Measurements from ENCODE around the gene PRRC2B. TPM values are rescaled to one million over a fixed set of nuclear protein-coding genes. Genes with fewer than 3 reads are reported as not detected.

Gene PRRC2B
- total and polyA plus RNA-seq, 2 of the 13 experiments (the other 11 are each of a cell fraction or from before 2014, with no cell fraction given): 20.8 to 37.4 TPM

GRCh38 chr9:131545003-131545785 lies 151.3 kb downstream of the PRRC2B start, which contains the start of gene PRRT1B (continued):
- no peak for TF ChIP-seq ZNF770 (CRISPR knock-in tag; IDR thresholded peaks at IDR 0.05)
- TF ChIP-seq ZFP36 (IDR thresholded peaks at IDR 0.05; ENCODE audit: borderline replicate concordance, low read depth, low read length, partially characterized antibody): no peak
- TF ChIP-seq CAMTA2 (CRISPR knock-in tag; IDR thresholded peaks at IDR 0.05; ENCODE audit: borderline replicate concordance): no peak
- TF ChIP-seq BHLHE40 (IDR thresholded peaks at IDR 0.05; ENCODE audit: low read length): peak; percentile 55; the same call in 1 of the 2 replicates
- TF ChIP-seq ZFP37 (CRISPR knock-in tag; IDR thresholded peaks at IDR 0.05; ENCODE audit: borderline replicate concordance): no peak
- TF ChIP-seq ZHX2 (IDR thresholded peaks at IDR 0.05; ENCODE audit: low read depth): no peak
- TF ChIP-seq ZHX2 (CRISPR knock-in tag; IDR thresholded peaks at IDR 0.05; ENCODE audit: borderline replicate concordance): no peak
- TF ChIP-seq HES4 (CRISPR knock-in tag; IDR thresholded peaks at IDR 0.05; ENCODE audit: borderline replicate concordance): no peak
- peak; percentile 83 for TF ChIP-seq ZNF691 (CRISPR knock-in tag; IDR thresholded peaks at IDR 0.05; ENCODE audit: borderline replicate concordance, low read depth)
- TF ChIP-seq PAF1 (CRISPR knock-in tag; IDR thresholded peaks at IDR 0.05): no peak
- peak; percentile 89 for TF ChIP-seq ZNF556 (CRISPR knock-in tag; IDR thresholded peaks at IDR 0.05; ENCODE audit: borderline replicate concordance)
- TF ChIP-seq ZNF251 (CRISPR knock-in tag; IDR thresholded peaks at IDR 0.05): no peak
- TF ChIP-seq ZNF644 (CRISPR knock-in tag; IDR thresholded peaks at IDR 0.05; ENCODE audit: low read depth): no peak
- peak; percentile 79 for TF ChIP-seq SKI (IDR thresholded peaks at IDR 0.05; ENCODE audit: partially characterized antibody)
- no peak for TF ChIP-seq HCFC1 (IDR thresholded peaks at IDR 0.05; ENCODE audit: low read depth, low read length)
- no peak for TF ChIP-seq ZNF512 (CRISPR knock-in tag; IDR thresholded peaks at IDR 0.05)
- no peak for TF ChIP-seq ZNF260 (CRISPR knock-in tag; IDR thresholded peaks at IDR 0.05; ENCODE audit: borderline replicate concordance, low read depth)
- TF ChIP-seq ZNF720 (CRISPR knock-in tag; IDR thresholded peaks at IDR 0.05): no peak
